Caco-2 (cell line): ENCODE data around the gene PROM2. TPM values are rescaled to one million over a fixed set of nuclear protein-coding genes. Genes with fewer than 3 reads are reported as not detected.

Experiments used
- BruUV-seq: library from RNA; stranded (reverse); fragments of 400-500 nt; replicated peaks from 2 replicates; lab custom pipeline; 2021; lab: Mats Ljungman, UMichigan
- CTCF ChIA-PET: fragments of 300-600 bp; sonication (Branson Sonifier 250); formaldehyde crosslinking; loops from one replicate; lab custom pipeline; 2022; ENCODE audit warnings: antibody characterized with exemption; lab: Charles Lee
- POLR2A ChIA-PET: fragments of 300-600 bp; sonication (Branson Sonifier 250); formaldehyde crosslinking; loops from one replicate; lab custom pipeline; 2022; ENCODE audit warnings: antibody characterized with exemption; lab: Charles Lee
- DNase-seq, 2 experiments: peaks; one replicate each; pipeline versions ENCODE4 v3.0.0 to v3.0.0-alpha.2; 2020 to 2022
- H3K27me3 ChIP-seq: replicated peaks from 2 replicates; pipeline ENCODE4 v1.6.0; 2011; ENCODE audit warnings: low read length; ENCODE audit not compliant: control insufficient read depth, insufficient read depth
- H3K36me3 ChIP-seq: 2 replicates; pipeline ENCODE4 v1.5.1; 2011; ENCODE audit warnings: low read length; ENCODE audit not compliant: control insufficient read depth, insufficient read depth
- H3K4me1 ChIP-seq: fragments of 250-450 bp; sonication (Bioruptor Pico); 2 replicates; pipeline ENCODE4 v1.5.1; 2020; ENCODE audit warnings: mild to moderate bottlenecking
- H3K4me3 ChIP-seq: 2 replicates; pipeline ENCODE4 v1.5.1; 2011; ENCODE audit warnings: low read depth, mild to moderate bottlenecking, control low read depth, low read length
- H3K9me3 ChIP-seq: fragments of 250-450 bp; sonication (Bioruptor Pico); 2 replicates; pipeline ENCODE4 v1.5.1; 2020; ENCODE audit warnings: mild to moderate bottlenecking, moderate library complexity
- H3K27ac Mint-ChIP-seq: one replicate; pipeline ENCODE4 v1.8.0; 2022; ENCODE audit warnings: mixed read lengths; ENCODE audit not compliant: unreplicated experiment
- H3K27me3 Mint-ChIP-seq: one replicate; pipeline ENCODE4 v1.8.0; 2022; ENCODE audit warnings: mixed read lengths; ENCODE audit not compliant: insufficient read depth, unreplicated experiment
- H3K36me3 Mint-ChIP-seq: one replicate; pipeline ENCODE4 v1.8.0; 2022; ENCODE audit warnings: mild to moderate bottlenecking, mixed read lengths; ENCODE audit not compliant: insufficient read depth, unreplicated experiment
- H3K4me1 Mint-ChIP-seq: one replicate; pipeline ENCODE4 v1.8.0; 2022; ENCODE audit warnings: low read depth, mixed read lengths; ENCODE audit not compliant: unreplicated experiment
- H3K4me3 Mint-ChIP-seq: one replicate; pipeline ENCODE4 v1.8.0; 2022; ENCODE audit warnings: mild to moderate bottlenecking, moderate library complexity, mixed read lengths; ENCODE audit not compliant: unreplicated experiment
- H3K9me3 Mint-ChIP-seq: one replicate; pipeline ENCODE4 v1.8.0; 2022; ENCODE audit warnings: mixed read lengths; ENCODE audit not compliant: unreplicated experiment
- intact Hi-C: fragments of 100-400 bp; cut with micrococcal nuclease; formaldehyde crosslinking; loops from one replicate; pipeline ENCODE4 v1.10.0; 2022; ENCODE audit not compliant: unreplicated experiment
- total RNA-seq: library from RNA; stranded (reverse); gene quantifications from 2 replicates; pipeline ENCODE4 v1.2.3, GENCODE V29; 2022
- TF ChIP-seq, protein P1 (sequence below), 2 experiments: fragments of 200-600 bp in 1 of 2; IDR thresholded peaks; 1 replicate in 1 of 2; 2 replicates in 1 of 2; pipeline versions ENCODE4 v1.5.1 to v1.8.0; 2011 to 2022; ENCODE audit warnings: antibody characterized with exemption in 1 of 2, control low read depth in 1 of 2, inconsistent platforms in 1 of 2, low read depth in 1 of 2, low read length in 1 of 2, mild to moderate bottlenecking in 1 of 2, moderate library complexity in 1 of 2; ENCODE audit not compliant: insufficient read depth in 1 of 2, severe bottlenecking in 1 of 2, unreplicated experiment in 1 of 2

PROM2 gene
- total RNA-seq, 1 experiment from 2014 or later: 0.82 TPM

- POLR2A ChIA-PET: no interaction called here
- Histone ChIP-seq H3K4me3 (no peak overlapping the region), H3K4me1 (no peaks in the 10 kb centered on the region), H3K36me3 (no peaks in the 10 kb centered on the region), H3K9me3 (no peaks in the 10 kb centered on the region), H3K27me3 (no peaks in the 10 kb centered on the region)
- BruUV-seq: no TSS peak
- CTCF ChIA-PET: interaction anchor here (0.8 to 2.3 kb wide), 7 partner anchors 20 to 170 kb away, joined by 3 to 22 read pairs (median 3); partner anchors contain the start of genes FAHD2A and ZNF514
- intact Hi-C loops: no loop called here
- no peak for DNase-seq
- Mint-ChIP-seq H3K36me3 (no peaks in the 10 kb centered on the region), H3K27ac (no peak overlapping the region), H3K9me3 (peaks cover 8% of the 10 kb centered on the region), H3K4me1 (no peaks in the 10 kb centered on the region), H3K4me3 (no peak overlapping the region), H3K27me3 (peaks cover 3% of the 10 kb centered on the region)
- TF ChIP-seq, protein P1, sequence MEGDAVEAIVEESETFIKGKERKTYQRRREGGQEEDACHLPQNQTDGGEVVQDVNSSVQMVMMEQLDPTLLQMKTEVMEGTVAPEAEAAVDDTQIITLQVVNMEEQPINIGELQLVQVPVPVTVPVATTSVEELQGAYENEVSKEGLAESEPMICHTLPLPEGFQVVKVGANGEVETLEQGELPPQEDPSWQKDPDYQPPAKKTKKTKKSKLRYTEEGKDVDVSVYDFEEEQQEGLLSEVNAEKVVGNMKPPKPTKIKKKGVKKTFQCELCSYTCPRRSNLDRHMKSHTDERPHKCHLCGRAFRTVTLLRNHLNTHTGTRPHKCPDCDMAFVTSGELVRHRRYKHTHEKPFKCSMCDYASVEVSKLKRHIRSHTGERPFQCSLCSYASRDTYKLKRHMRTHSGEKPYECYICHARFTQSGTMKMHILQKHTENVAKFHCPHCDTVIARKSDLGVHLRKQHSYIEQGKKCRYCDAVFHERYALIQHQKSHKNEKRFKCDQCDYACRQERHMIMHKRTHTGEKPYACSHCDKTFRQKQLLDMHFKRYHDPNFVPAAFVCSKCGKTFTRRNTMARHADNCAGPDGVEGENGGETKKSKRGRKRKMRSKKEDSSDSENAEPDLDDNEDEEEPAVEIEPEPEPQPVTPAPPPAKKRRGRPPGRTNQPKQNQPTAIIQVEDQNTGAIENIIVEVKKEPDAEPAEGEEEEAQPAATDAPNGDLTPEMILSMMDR (IDR thresholded peaks at IDR 0.05; ENCODE audit: insufficient read depth in 1 of 2, low read depth in 1 of 2, low read length in 1 of 2, severe bottlenecking in 1 of 2, unreplicated experiment in 1 of 2): no peak
These were observed 42.0 kb upstream of the PROM2 start for GRCh38 chr2:95232232-95232631.

DNA sequence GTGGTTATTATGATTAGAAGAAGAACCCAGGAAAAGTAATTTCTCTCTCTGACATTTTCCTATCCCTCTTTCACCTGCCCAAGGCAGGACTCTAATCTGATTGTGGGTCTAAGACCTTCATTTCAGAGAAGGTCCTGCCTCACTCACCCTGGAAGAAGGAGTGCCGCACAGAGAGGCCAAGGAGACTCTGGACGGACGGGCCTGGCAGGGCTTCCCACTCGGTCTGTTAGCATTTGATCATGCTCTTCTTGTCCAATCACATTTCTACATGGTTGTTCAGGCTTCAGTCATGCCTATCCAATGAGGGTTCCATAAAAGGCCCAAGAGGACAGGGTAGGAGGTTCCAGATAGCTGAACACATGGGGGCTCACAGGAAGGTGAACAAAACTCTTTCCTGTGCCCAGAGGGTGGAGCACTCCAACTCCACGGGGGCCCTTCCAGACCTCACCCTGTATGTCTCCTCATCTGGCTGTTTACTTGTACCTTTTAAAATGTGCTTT is 39.9 kb upstream of the PROM2 start:
- no peak for DNase-seq
- no peak overlapping the region for H3K27ac Mint-ChIP-seq
- Histone ChIP-seq H3K9me3 (0 out of 2 replicates have a peak, but pooled peaks cover 4% of the 10 kb centered on the region), H3K36me3 (no peaks in the 10 kb centered on the region), H3K4me3 (no peak overlapping the region), H3K4me1 (no peaks in the 10 kb centered on the region), H3K27me3 (no peaks in the 10 kb centered on the region)
- TF ChIP-seq, protein P1 (IDR thresholded peaks at IDR 0.05; ENCODE audit: insufficient read depth in 1 of 2, low read depth in 1 of 2, low read length in 1 of 2, severe bottlenecking in 1 of 2, unreplicated experiment in 1 of 2): no peak
- H3K4me3 Mint-ChIP-seq: no peak overlapping the region
- H3K9me3 Mint-ChIP-seq: peaks cover 8% of the 10 kb centered on the region
- intact Hi-C loops: no loop called here
- no TSS peak for BruUV-seq
- no peaks in the 10 kb centered on the region for H3K4me1 Mint-ChIP-seq
- ChIA-PET POLR2A (no interaction called here), CTCF (no interaction called here)
- H3K27me3 Mint-ChIP-seq: no peaks in the 10 kb centered on the region
- H3K36me3 Mint-ChIP-seq: no peaks in the 10 kb centered on the region

DNA sequence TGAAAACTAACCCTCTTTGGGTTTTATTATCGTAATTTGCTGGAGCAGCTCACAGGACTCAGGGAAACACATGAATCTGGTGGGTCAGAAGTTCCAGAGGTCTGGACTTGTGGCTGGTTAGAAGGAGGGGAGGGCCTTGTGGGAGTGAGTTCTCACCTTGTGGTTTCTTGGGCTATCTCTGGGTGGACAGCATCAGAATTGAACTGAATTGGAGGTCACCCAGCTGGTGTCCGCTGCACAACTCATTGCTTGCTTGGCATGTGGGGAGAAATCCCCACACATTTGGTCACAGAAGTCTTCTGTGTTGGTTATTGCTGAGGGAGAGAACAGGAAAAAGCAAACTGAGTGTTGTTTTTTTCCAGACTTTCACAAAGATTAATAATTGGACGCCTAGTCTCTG is 39.4 kb upstream of the PROM2 start:
- H3K4me1 Mint-ChIP-seq: no peaks in the 10 kb centered on the region
- H3K9me3 ChIP-seq: 0 out of 2 replicates have a peak, but pooled peaks cover 4% of the 10 kb centered on the region
- no peaks in the 10 kb centered on the region for H3K4me1 ChIP-seq
- no peaks in the 10 kb centered on the region for H3K27me3 Mint-ChIP-seq
- no peak overlapping the region for H3K4me3 ChIP-seq
- H3K4me3 Mint-ChIP-seq: no peak overlapping the region
- CTCF ChIA-PET: no interaction called here
- no peaks in the 10 kb centered on the region for H3K36me3 ChIP-seq
- POLR2A ChIA-PET: no interaction called here
- BruUV-seq: no TSS peak
- H3K27ac Mint-ChIP-seq: no peak overlapping the region
- DNase-seq: no peak
- intact Hi-C loops: no loop called here
- TF ChIP-seq, protein P1 (IDR thresholded peaks at IDR 0.05; ENCODE audit: insufficient read depth in 1 of 2, low read depth in 1 of 2, low read length in 1 of 2, severe bottlenecking in 1 of 2, unreplicated experiment in 1 of 2): no peak
- H3K9me3 Mint-ChIP-seq: peaks cover 8% of the 10 kb centered on the region
- no peaks in the 10 kb centered on the region for H3K27me3 ChIP-seq
- no peaks in the 10 kb centered on the region for H3K36me3 Mint-ChIP-seq
